Ovary (tissue), 9 donors: ENCODE results near the gene VGLL4. TPM values are rescaled to one million over a fixed set of nuclear protein-coding genes. Genes with fewer than 3 reads are reported as not detected.
A peak's percentile ranks its signal among the peaks of the same experiment; 100 is the strongest.

ENCODE experiments used
- DNase-seq, 5 donors: peaks; one replicate each; pipeline ENCODE4 v3.0.0-alpha.2; 2019 to 2020
- H3K27ac ChIP-seq, 2 donors: fragments of 200-600 bp; one replicate each; pipeline versions ENCODE4 v1.5.1 to v1.8.0; 2019 to 2022
- H3K27me3 ChIP-seq: fragments of 200-600 bp; one replicate; pipeline ENCODE4 v1.8.0; 2022
- H3K36me3 ChIP-seq: fragments of 200-600 bp; sonication (generic); one replicate; pipeline ENCODE4 v1.5.1; 2019
- H3K4me1 ChIP-seq: one replicate; pipeline ENCODE4 v1.8.1; 2013; ENCODE audit warnings: mild to moderate bottlenecking, moderate library complexity; ENCODE audit not compliant: insufficient read depth
- H3K4me3 ChIP-seq: fragments of 200-600 bp; sonication (generic); one replicate; pipeline ENCODE4 v1.5.1; 2017
- H3K9me3 ChIP-seq, 2 donors: fragments of 200-600 bp in 1 of 2; sonication (generic) in 1 of 2; one replicate each; pipeline versions ENCODE4 v1.5.1 to v1.8.1; 2013 to 2019; ENCODE audit warnings: mild to moderate bottlenecking in 1 of 2, moderate library complexity in 1 of 2
- EP300 ChIP-seq: sonication (generic); formaldehyde crosslinking; IDR thresholded peaks from one replicate; pipeline ENCODE4 v1.6.1; 2017; ENCODE audit warnings: antibody characterized with exemption
- POLR2A ChIP-seq: fragments of 450-650 bp; IDR thresholded peaks from one replicate; pipeline ENCODE4 v1.6.1; 2017; ENCODE audit warnings: antibody characterized with exemption, mild to moderate bottlenecking, moderate library complexity
- WGBS, 3 donors: extraction: QIAGEN DNeasy Blood & Tissue Kit in 1 of 3; methylation state at CpG; one replicate each; pipeline versions ENCODE4 v1.1.5 to v1.1.7; 2013 to 2017; 5-methylcytosine and 5-hydroxymethylcytosine counted together
- intact Hi-C, 4 donors: fragments of 100-400 bp; cut with DNase I; formaldehyde crosslinking; loops; one replicate each; pipeline versions ENCODE4 v1.11.0 to v1.15.1; 2022 to 2023
- polyA plus RNA-seq, 2 donors: library from polyadenylated mRNA; stranded (reverse); fragments of 200-250 nt in 1 of 2; fragments of 350-450 nt in 1 of 2; fragmentation: Illumina TruSeq in 1 of 2; extraction: RNeasy Lipid Tissue Mini Kit (QIAGEN cat#74804) in 1 of 2; gene quantifications; one replicate each; pipeline ENCODE4 v1.2.3, GENCODE V29; 2013 to 2014
- total RNA-seq, 7 donors: library from RNA; depleted of rRNA in 2 of 7; stranded (reverse); fragments of >200 nt in 2 of 7; fragmentation: NEBNext Ultra II Directional in 3 of 7; extraction: Animal tissue kit (Norgen Biotek cat#: 25700) in 3 of 7; gene quantifications; one replicate each; pipeline versions ENCODE4 v1.1.0 to v1.2.4, GENCODE V29; 2016 to 2023
- TF ChIP-seq, protein P1 (sequence below), 3 donors: fragments of 450-650 bp in 2 of 3; fragments of 200-600 bp in 1 of 3; IDR thresholded peaks; one replicate each; pipeline versions ENCODE4 v1.5.1 to v1.8.0; 2016 to 2022; ENCODE audit warnings: antibody characterized with exemption in 3 of 3, mild to moderate bottlenecking in 1 of 3
- donor health status: DM: no; HTN: no; CAD: no; lungs with moderate emphysema.
- donor health status: DM: no; HTN: no; CAD: no.
- donor health status: Bipolar disorder and iron deficiency.
- donor health status: DM: yes; HTN: yes; CAD: no.
- donor health status: DM: no; HTN: no; CAD: no.
- donor health status: DM: yes; HTN: yes; CAD: no.

Gene VGLL4
- total and polyA plus RNA-seq, 9 donors = 73.2 to 120 (median 106) TPM

DNA sequence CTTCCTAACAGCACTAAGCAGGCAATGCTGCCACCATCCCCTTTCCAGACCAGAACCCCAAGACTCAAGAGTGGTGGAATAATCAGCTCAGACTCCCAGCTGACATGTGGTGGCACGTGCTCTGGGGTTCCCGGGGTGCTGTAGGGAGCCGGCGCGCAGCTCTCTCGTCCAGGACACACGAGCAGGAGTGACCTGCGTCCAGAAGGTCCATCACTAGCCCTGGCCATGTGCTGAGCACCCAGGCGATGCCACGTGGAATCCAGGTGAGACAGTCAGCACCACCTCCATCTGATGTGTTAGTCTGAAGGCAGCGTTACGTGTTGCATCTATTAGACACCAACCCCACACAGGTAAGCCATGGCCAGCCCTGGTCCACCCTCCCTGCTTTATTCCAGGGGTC is 78.2 kb downstream of the VGLL4 start:
- WGBS, 3 donors = 94% methylated on average over 12 of the region's 12 CpGs
- peak in 1 of 5 donors; percentile 23 for DNase-seq
- Histone ChIP-seq H3K4me3 (no peak overlapping the region), H3K36me3 (no peaks in the 10 kb centered on the region), H3K4me1 (peaks cover 34% of the 10 kb centered on the region), H3K27me3 (no peaks in the 10 kb centered on the region), H3K27ac (no peak overlapping the region), H3K9me3 (no peaks in the 10 kb centered on the region)
- TF ChIP-seq EP300 = no peak
- TF ChIP-seq, protein P1, sequence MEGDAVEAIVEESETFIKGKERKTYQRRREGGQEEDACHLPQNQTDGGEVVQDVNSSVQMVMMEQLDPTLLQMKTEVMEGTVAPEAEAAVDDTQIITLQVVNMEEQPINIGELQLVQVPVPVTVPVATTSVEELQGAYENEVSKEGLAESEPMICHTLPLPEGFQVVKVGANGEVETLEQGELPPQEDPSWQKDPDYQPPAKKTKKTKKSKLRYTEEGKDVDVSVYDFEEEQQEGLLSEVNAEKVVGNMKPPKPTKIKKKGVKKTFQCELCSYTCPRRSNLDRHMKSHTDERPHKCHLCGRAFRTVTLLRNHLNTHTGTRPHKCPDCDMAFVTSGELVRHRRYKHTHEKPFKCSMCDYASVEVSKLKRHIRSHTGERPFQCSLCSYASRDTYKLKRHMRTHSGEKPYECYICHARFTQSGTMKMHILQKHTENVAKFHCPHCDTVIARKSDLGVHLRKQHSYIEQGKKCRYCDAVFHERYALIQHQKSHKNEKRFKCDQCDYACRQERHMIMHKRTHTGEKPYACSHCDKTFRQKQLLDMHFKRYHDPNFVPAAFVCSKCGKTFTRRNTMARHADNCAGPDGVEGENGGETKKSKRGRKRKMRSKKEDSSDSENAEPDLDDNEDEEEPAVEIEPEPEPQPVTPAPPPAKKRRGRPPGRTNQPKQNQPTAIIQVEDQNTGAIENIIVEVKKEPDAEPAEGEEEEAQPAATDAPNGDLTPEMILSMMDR (IDR thresholded peaks at IDR 0.05) = no peak
- intact Hi-C loops = no loop called here

DNA sequence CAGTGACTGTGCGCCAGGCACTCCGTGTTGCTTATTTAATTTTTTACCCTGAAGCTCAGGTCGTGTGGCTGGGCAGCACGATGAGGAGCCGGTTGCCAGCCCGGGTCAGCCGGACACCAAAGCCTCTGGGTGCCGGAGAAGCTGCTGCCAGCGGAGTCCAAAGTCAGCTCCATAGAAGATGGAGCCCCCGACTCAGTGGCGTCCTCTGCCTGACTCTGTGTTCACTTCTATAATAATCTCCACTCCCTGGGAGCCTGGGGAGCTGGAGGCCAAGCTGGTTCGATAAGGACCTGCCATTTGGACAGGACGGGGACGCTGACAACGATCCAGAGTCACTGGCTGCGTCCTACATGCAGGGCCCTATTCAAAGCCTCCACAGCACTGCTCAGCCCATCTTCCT is 78.6 kb downstream of the VGLL4 start:
- H3K36me3 ChIP-seq = no peaks in the 10 kb centered on the region
- H3K4me1 ChIP-seq = peaks cover 31% of the 10 kb centered on the region
- peak in 2 of 5 donors; percentile 22 to 34 for DNase-seq
- intact Hi-C loops = no loop called here
- 84 to 88% (median 87%) methylated on average over 16 of the region's 16 CpGs for WGBS, 3 donors
- no peaks in the 10 kb centered on the region for H3K9me3 ChIP-seq
- no peak overlapping the region for H3K27ac ChIP-seq
- no peak for TF ChIP-seq EP300
- no peak for TF ChIP-seq POLR2A
- TF ChIP-seq, protein P1 (IDR thresholded peaks at IDR 0.05) = no peak
- no peak overlapping the region for H3K4me3 ChIP-seq
- no peaks in the 10 kb centered on the region for H3K27me3 ChIP-seq

DNA sequence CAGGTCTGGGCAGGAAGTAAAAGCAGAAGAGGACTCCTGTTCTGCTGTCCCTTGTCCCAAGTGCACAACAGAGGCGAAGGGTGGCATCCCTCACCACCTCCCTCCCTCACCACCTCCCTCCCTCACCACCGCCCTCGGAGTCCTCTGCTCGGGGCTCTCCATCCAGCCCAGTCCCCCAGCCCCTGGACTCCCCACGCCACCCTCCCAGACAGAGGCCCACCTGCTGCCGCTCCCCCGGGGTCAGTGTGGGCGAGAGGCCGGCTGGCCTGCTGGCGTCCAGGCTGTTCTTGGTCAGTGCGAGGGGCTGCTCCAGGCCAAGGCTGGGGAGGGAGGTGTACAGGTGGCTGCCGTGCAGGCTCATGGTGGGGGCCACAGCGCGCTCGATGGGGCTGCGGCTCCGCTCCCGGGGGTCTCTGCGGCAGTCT is 79.1 kb downstream of the VGLL4 start:
- Histone ChIP-seq H3K4me1 (peaks cover 32% of the 10 kb centered on the region), H3K36me3 (no peaks in the 10 kb centered on the region), H3K27ac (no peak overlapping the region), H3K9me3 (no peaks in the 10 kb centered on the region), H3K27me3 (no peaks in the 10 kb centered on the region), H3K4me3 (no peak overlapping the region)
- peak in 1 of 5 donors; percentile 24 for DNase-seq
- TF ChIP-seq, protein P1 (IDR thresholded peaks at IDR 0.05) = no peak
- TF ChIP-seq EP300 (no peak), POLR2A (no peak)
- 81 to 83% (median 82%) methylated on average over 19 of the region's 19 CpGs for WGBS, 3 donors
- intact Hi-C loops = no loop called here

DNA sequence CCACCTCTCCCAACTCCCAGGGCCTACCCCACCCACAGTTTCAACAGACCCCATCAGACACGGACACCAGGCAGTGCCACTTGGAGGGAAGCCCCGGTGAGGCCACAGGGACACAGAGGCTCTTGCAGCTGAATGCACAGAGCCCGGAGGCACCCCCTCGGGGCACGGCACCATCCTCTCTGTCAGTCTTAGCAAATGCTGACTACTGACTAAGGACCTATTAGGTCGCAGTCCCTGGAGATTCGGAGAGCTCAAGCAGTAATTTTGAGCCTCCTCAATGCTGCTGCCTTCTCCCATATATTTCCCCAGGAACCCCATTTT is 79.9 kb downstream of the VGLL4 start:
- H3K27me3 ChIP-seq = no peaks in the 10 kb centered on the region
- H3K9me3 ChIP-seq = no peaks in the 10 kb centered on the region
- no peaks in the 10 kb centered on the region for H3K36me3 ChIP-seq
- WGBS, 3 donors = 90 to 93% (median 92%) methylated on average over 7 of the region's 7 CpGs
- H3K4me1 ChIP-seq = peaks cover 25% of the 10 kb centered on the region
- TF ChIP-seq EP300 (no peak), POLR2A (no peak)
- TF ChIP-seq, protein P1 (IDR thresholded peaks at IDR 0.05) = no peak
- no peak overlapping the region for H3K4me3 ChIP-seq
- intact Hi-C loops = no loop called here
- DNase-seq = no peak
- no peak overlapping the region for H3K27ac ChIP-seq
